ENCODE measurements around the gene RFX2. TPM values are rescaled to one million over a fixed set of nuclear protein-coding genes. Genes with fewer than 3 reads are reported as not detected.

Gene RFX2
- total and polyA plus RNA-seq, 9 of the 15 experiments (the other 6 are each of a cell fraction or from before 2014, with no cell fraction given), result 3.6 to 18.7 (median 8.7) TPM

- 0 out of 4 replicates have a peak, but pooled peaks of 1 of the 2 experiments have one; percentile 27 for TF ChIP-seq KDM4B (IDR thresholded peaks at IDR 0.05; ENCODE audit: borderline replicate concordance in 2 of 2, low read depth in 1 of 2)
- TF ChIP-seq, protein P1, sequence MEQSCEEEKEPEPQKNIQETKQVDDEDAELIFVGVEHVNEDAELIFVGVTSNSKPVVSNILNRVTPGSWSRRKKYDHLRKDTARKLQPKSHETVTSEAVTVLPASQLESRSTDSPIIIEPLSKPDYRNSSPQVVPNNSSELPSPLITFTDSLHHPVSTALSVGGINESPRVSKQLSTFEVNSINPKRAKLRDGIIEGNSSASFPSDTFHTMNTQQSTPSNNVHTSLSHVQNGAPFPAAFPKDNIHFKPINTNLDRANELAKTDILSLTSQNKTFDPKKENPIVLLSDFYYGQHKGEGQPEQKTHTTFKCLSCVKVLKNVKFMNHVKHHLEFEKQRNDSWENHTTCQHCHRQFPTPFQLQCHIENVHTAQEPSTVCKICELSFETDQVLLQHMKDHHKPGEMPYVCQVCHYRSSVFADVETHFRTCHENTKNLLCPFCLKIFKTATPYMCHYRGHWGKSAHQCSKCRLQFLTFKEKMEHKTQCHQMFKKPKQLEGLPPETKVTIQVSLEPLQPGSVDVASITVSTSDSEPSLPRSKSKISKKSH (CRISPR knock-in tag; IDR thresholded peaks at IDR 0.05), result no peak
- no peak for TF ChIP-seq ZNF174 (CRISPR knock-in tag; IDR thresholded peaks at IDR 0.05)
- TF ChIP-seq CCAR2 (IDR thresholded peaks at IDR 0.05; ENCODE audit: low read depth, low read length), result no peak
- no peak for TF ChIP-seq ZNF830 (CRISPR knock-in tag; IDR thresholded peaks at IDR 0.05)
- TF ChIP-seq ELF4 (CRISPR knock-in tag; IDR thresholded peaks at IDR 0.05), result no peak
- no peak for TF ChIP-seq KLF1 (tag; IDR thresholded peaks at IDR 0.05)
- TF ChIP-seq FOXO4 (CRISPR knock-in tag; IDR thresholded peaks at IDR 0.05), result no peak
- TF ChIP-seq BCLAF1 (IDR thresholded peaks at IDR 0.05; ENCODE audit: borderline replicate concordance in 1 of 2, control insufficient read depth in 1 of 2, low read depth in 2 of 2, low read length in 1 of 2), result no peak
- TF ChIP-seq ZNF431 (CRISPR knock-in tag; IDR thresholded peaks at IDR 0.05), result no peak
- TF ChIP-seq CXXC5 (CRISPR knock-in tag; IDR thresholded peaks at IDR 0.05), result no peak
- no peak for TF ChIP-seq HCFC1 (IDR thresholded peaks at IDR 0.05; ENCODE audit: low read depth, low read length)
- TF ChIP-seq RB1 (IDR thresholded peaks at IDR 0.05; ENCODE audit: low read depth), result no peak
- TF ChIP-seq TBP (optimal IDR thresholded peaks at IDR 0.05; ENCODE audit: low read depth, low read length), result peak; percentile 81
- TF ChIP-seq ZNF668 (CRISPR knock-in tag; IDR thresholded peaks at IDR 0.05), result no peak
- TF ChIP-seq ARID1B (IDR thresholded peaks at IDR 0.05), result peak; percentile 83
- no peak for TF ChIP-seq NR0B1 (IDR thresholded peaks at IDR 0.05; ENCODE audit: partially characterized antibody)
- TF ChIP-seq NCOA4 (IDR thresholded peaks at IDR 0.05; ENCODE audit: partially characterized antibody), result no peak
- no peak for TF ChIP-seq ZNF23 (CRISPR knock-in tag; IDR thresholded peaks at IDR 0.05)
Observed at GRCh38 chr19:6065685-6066374, 44.5 kb downstream of the RFX2 start (continued).
